SK-N-SH (cell line): ENCODE data around the gene GGT7.

Source experiments
- CTCF ChIP-seq: fragments of 200-600 bp; sonication (generic); IDR thresholded peaks from 2 replicates; pipeline ENCODE4 v1.6.1; 2017; ENCODE audit warnings: antibody characterized with exemption, mild to moderate bottlenecking, moderate library complexity
- EP300 ChIP-seq, 2 experiments: IDR thresholded peaks; 2 replicates each; pipeline versions ENCODE4 v1.4.0 to v1.6.1; 2012; ENCODE audit warnings: borderline replicate concordance in 1 of 2, low read depth in 1 of 2, low read length in 1 of 2
- FOXJ3 ChIP-seq: sonication (generic); formaldehyde crosslinking; IDR thresholded peaks from 2 replicates; pipeline ENCODE4 v1.5.1; 2020; ENCODE audit warnings: mild to moderate bottlenecking, missing genetic modification reagents
- TF ChIP-seq, protein P1 (sequence below): IDR thresholded peaks from 2 replicates; pipeline ENCODE4 v1.6.1; 2012; ENCODE audit warnings: mild to moderate bottlenecking, low read depth, low read length, moderate library complexity

DNA sequence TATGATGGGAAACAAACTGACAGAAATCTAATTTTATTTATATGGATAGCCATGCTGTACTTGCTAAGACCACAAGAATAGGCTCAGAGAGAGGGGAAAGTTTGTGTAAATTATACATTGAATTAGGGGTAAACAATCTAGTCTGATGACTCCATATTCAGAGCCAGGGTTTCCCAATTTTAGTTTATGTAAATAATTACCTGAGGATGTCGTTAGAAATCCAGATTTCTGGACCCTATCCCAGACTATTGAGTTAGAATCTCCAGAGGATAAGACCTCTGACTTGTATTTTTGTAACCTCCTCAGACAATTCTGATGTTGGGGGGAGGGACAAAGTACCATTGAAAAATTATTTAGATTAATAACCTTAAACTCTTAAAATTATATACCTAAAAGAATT, 22.1 kb upstream of the GGT7 start:
- TF ChIP-seq, protein P1, sequence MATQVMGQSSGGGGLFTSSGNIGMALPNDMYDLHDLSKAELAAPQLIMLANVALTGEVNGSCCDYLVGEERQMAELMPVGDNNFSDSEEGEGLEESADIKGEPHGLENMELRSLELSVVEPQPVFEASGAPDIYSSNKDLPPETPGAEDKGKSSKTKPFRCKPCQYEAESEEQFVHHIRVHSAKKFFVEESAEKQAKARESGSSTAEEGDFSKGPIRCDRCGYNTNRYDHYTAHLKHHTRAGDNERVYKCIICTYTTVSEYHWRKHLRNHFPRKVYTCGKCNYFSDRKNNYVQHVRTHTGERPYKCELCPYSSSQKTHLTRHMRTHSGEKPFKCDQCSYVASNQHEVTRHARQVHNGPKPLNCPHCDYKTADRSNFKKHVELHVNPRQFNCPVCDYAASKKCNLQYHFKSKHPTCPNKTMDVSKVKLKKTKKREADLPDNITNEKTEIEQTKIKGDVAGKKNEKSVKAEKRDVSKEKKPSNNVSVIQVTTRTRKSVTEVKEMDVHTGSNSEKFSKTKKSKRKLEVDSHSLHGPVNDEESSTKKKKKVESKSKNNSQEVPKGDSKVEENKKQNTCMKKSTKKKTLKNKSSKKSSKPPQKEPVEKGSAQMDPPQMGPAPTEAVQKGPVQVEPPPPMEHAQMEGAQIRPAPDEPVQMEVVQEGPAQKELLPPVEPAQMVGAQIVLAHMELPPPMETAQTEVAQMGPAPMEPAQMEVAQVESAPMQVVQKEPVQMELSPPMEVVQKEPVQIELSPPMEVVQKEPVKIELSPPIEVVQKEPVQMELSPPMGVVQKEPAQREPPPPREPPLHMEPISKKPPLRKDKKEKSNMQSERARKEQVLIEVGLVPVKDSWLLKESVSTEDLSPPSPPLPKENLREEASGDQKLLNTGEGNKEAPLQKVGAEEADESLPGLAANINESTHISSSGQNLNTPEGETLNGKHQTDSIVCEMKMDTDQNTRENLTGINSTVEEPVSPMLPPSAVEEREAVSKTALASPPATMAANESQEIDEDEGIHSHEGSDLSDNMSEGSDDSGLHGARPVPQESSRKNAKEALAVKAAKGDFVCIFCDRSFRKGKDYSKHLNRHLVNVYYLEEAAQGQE, result no peak
- TF ChIP-seq CTCF (no peak), EP300 (IDR thresholded peaks at IDR 0.05; ENCODE audit: borderline replicate concordance in 1 of 2, low read depth in 1 of 2, low read length in 1 of 2) (no peak), FOXJ3 (CRISPR knock-in tag) (no peak)
